Karpas-422 (cell line): ENCODE data around the gene SCN2A. TPM values are rescaled to one million over a fixed set of nuclear protein-coding genes. Genes with fewer than 3 reads are reported as not detected.
"Not testable (repeated sequence)": the region's sequence is repeated elsewhere in the genome, so short reads cannot be mapped to it uniquely, and the experiment has no call there.

Experiments used
- DNase-seq: peaks from one replicate; pipeline ENCODE4 v3.0.0-alpha.2; 2015
- H2AFZ ChIP-seq: fragments of 200-600 bp; sonication (generic); 2 replicates; pipeline ENCODE4 v1.6.1; 2014; ENCODE audit warnings: antibody characterized with exemption, low read length, mixed read lengths
- H3K27ac ChIP-seq: fragments of 200-600 bp; sonication (generic); 2 replicates; pipeline ENCODE4 v1.5.1; 2014; ENCODE audit warnings: mild to moderate bottlenecking, low read length, moderate library complexity
- H3K27me3 ChIP-seq: fragments of 200-600 bp; sonication (generic); 2 replicates; pipeline ENCODE4 v1.6.1; 2014; ENCODE audit warnings: low read length, mixed read lengths
- H3K36me3 ChIP-seq: fragments of 200-600 bp; sonication (generic); 2 replicates; pipeline ENCODE4 v1.6.1; 2014; ENCODE audit warnings: low read length, mixed read lengths; ENCODE audit not compliant: insufficient read depth
- H3K4me1 ChIP-seq: fragments of 200-600 bp; sonication (generic); 2 replicates; pipeline ENCODE4 v1.6.1; 2014; ENCODE audit warnings: mild to moderate bottlenecking, low read length, mixed read lengths
- H3K4me2 ChIP-seq: fragments of 200-600 bp; sonication (generic); 2 replicates; pipeline ENCODE4 v1.6.1; 2014; ENCODE audit warnings: low read length, low read depth, mild to moderate bottlenecking; ENCODE audit not compliant: poor library complexity, severe bottlenecking
- H3K4me3 ChIP-seq: fragments of 200-600 bp; sonication (generic); 2 replicates; pipeline ENCODE4 v1.5.1; 2014; ENCODE audit warnings: mild to moderate bottlenecking, antibody characterized with exemption, low read length, mixed read lengths
- H3K79me2 ChIP-seq: fragments of 200-600 bp; sonication (generic); 2 replicates; pipeline ENCODE4 v1.6.1; 2014; ENCODE audit warnings: mild to moderate bottlenecking, low read length, mixed read lengths
- H3K9ac ChIP-seq: fragments of 200-600 bp; sonication (generic); 2 replicates; pipeline ENCODE4 v1.6.0; 2014; ENCODE audit warnings: low read length
- H3K9me2 ChIP-seq: fragments of 200-600 bp; sonication (generic), shearing (Covaris generic); replicated peaks from 2 replicates; pipeline ENCODE4 v1.6.0; 2014; ENCODE audit warnings: mild to moderate bottlenecking, low read length, moderate library complexity; ENCODE audit not compliant: insufficient read depth
- H3K9me3 ChIP-seq: fragments of 300-700, 200-600 bp; sonication (generic); 2 replicates; pipeline ENCODE4 v1.6.1; 2014; ENCODE audit warnings: low read length, mixed read lengths
- H4K20me1 ChIP-seq: fragments of 200-600 bp; sonication (generic); 2 replicates; pipeline ENCODE4 v1.6.1; 2014; ENCODE audit warnings: mild to moderate bottlenecking, antibody characterized with exemption, low read length, low read depth; ENCODE audit not compliant: insufficient read depth
- total RNA-seq: library from RNA; depleted of rRNA; stranded (reverse); fragments of >200 nt; shearing (Covaris generic); gene quantifications from 2 replicates; pipeline ENCODE4 v1.2.3, GENCODE V29; 2014; ENCODE audit warnings: low replicate concordance

Gene SCN2A
- total RNA-seq, 1 experiment from 2014 or later: 0.75 TPM

DNA sequence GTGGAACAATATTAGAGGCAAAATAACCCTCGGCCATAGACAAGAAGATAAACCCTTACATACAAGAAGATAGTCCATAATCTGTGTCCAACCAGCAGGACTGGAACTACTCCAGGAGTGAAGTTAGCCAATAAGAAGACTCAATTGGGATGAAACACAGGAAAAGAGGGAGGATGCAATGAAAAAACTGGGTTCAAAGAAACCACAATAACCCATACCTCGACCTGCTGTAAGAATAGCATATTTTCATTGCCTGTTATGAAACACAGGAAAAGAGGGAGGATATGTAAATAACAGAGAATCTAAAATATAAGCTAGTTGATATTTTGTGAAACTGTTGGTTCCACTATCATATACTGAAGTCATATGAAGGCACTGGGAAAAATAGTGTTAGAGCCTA is 143.1 kb downstream of the SCN2A start:
- H3K4me1 ChIP-seq: no peaks in the 10 kb centered on the region
- no peak overlapping the region for H3K4me2 ChIP-seq
- no peaks in the 10 kb centered on the region for H3K79me2 ChIP-seq
- H4K20me1 ChIP-seq: no peaks in the 10 kb centered on the region
- H3K27me3 ChIP-seq: no peaks in the 10 kb centered on the region
- no peak overlapping the region for H3K4me3 ChIP-seq
- no peaks in the 10 kb centered on the region for H3K9me3 ChIP-seq
- no peak overlapping the region for H3K9ac ChIP-seq
- H3K27ac ChIP-seq: no peak overlapping the region
- H2AFZ ChIP-seq: no peak overlapping the region
- no peaks in the 10 kb centered on the region for H3K9me2 ChIP-seq
- no peaks in the 10 kb centered on the region for H3K36me3 ChIP-seq
- DNase-seq: no peak

DNA sequence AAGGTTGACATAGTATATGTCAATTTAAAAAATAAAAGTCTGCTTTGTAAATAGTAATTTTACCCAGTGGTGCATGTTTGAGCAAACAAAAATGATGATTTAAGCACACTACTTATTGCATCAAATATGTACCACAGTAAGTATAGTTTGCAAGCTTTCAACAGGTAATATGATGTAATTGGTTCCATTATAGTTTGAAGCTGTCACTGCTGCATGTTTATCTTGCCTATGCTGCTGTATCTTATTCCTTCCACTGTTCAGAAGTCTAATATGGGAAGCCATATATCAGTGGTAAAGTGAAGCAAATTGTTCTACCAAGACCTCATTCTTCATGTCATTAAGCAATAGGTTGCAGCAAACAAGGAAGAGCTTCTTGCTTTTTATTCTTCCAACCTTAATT is 151.7 kb downstream of the SCN2A start:
- no peak overlapping the region for H3K4me2 ChIP-seq
- no peaks in the 10 kb centered on the region for H4K20me1 ChIP-seq
- no peaks in the 10 kb centered on the region for H3K9me3 ChIP-seq
- no peak overlapping the region for H2AFZ ChIP-seq
- H3K27ac ChIP-seq: no peak overlapping the region
- no peak overlapping the region for H3K9ac ChIP-seq
- H3K4me3 ChIP-seq: no peak overlapping the region
- no peaks in the 10 kb centered on the region for H3K4me1 ChIP-seq
- H3K36me3 ChIP-seq: no peaks in the 10 kb centered on the region
- no peaks in the 10 kb centered on the region for H3K9me2 ChIP-seq
- no peaks in the 10 kb centered on the region for H3K79me2 ChIP-seq
- H3K27me3 ChIP-seq: no peaks in the 10 kb centered on the region
- DNase-seq: no peak

DNA sequence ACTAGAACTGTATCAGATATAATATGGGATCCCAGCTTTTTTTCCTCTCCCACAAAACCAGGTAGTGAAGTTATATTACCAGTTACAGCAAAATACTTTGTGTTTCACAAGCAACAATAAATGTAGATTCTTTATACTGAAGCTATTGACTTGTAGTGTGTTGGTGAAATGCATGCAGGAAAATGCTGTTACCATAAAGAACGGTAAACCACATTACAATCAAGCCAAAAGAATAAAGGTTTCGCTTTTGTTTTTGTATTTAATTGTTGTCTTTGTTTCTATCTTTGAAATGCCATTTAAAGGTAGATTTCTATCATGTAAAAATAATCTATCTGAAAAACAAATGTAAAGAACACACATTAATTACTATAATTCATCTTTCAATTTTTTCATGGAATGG is 152.6 kb downstream of the SCN2A start:
- H3K4me3 ChIP-seq: no peak overlapping the region
- no peaks in the 10 kb centered on the region for H3K27me3 ChIP-seq
- no peaks in the 10 kb centered on the region for H4K20me1 ChIP-seq
- H3K9me3 ChIP-seq: no peaks in the 10 kb centered on the region
- no peak overlapping the region for H3K4me2 ChIP-seq
- no peaks in the 10 kb centered on the region for H3K4me1 ChIP-seq
- H3K9me2 ChIP-seq: no peaks in the 10 kb centered on the region
- DNase-seq: no peak
- no peak overlapping the region for H3K9ac ChIP-seq
- H3K79me2 ChIP-seq: no peaks in the 10 kb centered on the region
- H3K27ac ChIP-seq: no peak overlapping the region
- no peak overlapping the region for H2AFZ ChIP-seq
- H3K36me3 ChIP-seq: no peaks in the 10 kb centered on the region

DNA sequence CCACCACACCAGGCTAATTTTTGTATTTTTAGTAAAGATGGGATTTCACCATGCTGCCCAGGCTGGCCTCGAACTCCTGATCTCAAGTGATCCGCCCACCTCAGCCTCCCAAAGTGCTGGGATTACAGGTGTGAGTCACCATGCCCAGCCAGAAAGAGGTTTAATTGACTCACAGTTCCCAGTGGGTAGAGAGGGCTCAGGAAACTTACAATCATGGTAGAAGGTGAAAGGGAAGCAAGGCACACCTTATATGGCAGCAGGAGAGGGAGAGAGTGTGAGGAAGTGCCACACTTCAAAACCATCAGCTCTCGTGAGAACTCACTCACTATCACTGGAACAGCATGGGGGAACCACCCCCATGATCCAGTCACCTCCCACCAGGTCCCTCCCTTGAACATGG is 159.4 kb downstream of the SCN2A start:
- not testable (repeated sequence) for DNase-seq, H3K36me3 ChIP-seq

DNA sequence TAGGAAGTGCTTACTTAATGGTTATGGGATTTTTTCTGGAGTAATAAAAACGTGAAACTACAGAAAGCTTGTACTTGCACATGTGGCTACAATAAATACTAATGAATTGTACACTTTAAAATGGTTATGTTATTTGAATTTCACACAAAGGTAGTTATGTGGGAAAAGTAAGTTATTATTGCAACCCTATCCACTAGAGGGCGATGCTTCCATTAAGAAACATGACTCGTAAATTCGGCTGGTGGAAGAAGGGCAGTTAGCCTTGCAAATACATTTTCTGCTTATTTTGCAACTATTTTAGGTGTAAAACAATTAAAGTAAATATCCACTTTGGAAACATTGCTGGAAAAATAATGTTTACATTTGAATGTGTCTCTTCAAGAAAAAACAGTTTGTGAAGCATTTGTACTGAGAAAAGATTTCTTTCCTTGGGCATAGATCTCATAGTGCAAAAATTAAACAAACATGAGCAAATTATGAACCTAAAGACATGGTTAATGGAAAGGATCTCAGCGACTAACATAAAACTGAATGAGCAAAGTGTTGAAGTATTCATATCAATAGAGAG is 162.2 kb downstream of the SCN2A start:
- DNase-seq: peak; percentile 85
- Histone ChIP-seq H3K4me1 (no peaks in the 10 kb centered on the region), H3K79me2 (no peaks in the 10 kb centered on the region)

More for the DNA sequence above, 159.4 kb downstream of the SCN2A start:
- not testable (repeated sequence) for H4K20me1 ChIP-seq, H3K9me3 ChIP-seq, H3K4me3 ChIP-seq, H3K27me3 ChIP-seq, H3K4me1 ChIP-seq, H3K4me2 ChIP-seq, H3K9ac ChIP-seq, H3K79me2 ChIP-seq, H2AFZ ChIP-seq, H3K27ac ChIP-seq, H3K9me2 ChIP-seq

DNA sequence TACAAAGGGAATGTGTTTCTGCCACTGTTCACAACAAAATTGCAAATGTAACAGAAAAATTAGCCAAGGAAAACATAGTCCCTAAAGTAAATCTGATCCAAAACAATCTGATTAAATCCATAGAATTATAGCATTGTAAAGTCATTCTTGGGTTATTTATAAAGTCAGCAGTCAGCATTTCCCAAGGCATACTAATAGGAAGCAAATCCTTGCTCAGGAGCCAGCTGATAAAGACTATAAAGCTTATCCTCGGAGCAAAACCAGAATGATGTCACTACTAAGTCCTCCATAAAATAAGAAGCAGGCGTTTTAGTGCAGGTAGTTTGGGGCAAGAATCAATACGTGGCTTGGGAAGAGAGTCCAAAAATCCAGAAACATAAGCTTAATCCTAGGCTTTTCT is 162.9 kb downstream of the SCN2A start:
- Histone ChIP-seq H3K27me3 (no peaks in the 10 kb centered on the region), H3K9me3 (no peaks in the 10 kb centered on the region), H3K79me2 (no peaks in the 10 kb centered on the region), H3K9ac (no peak overlapping the region), H3K36me3 (no peaks in the 10 kb centered on the region), H3K4me3 (no peak overlapping the region), H3K4me1 (no peaks in the 10 kb centered on the region), H3K4me2 (no peak overlapping the region), H3K27ac (no peak overlapping the region), H3K9me2 (no peaks in the 10 kb centered on the region), H4K20me1 (no peaks in the 10 kb centered on the region), H2AFZ (no peak overlapping the region)
- DNase-seq: no peak

More for the DNA sequence above, 162.2 kb downstream of the SCN2A start:
- H3K9me2 ChIP-seq: no peaks in the 10 kb centered on the region
- H3K4me3 ChIP-seq: no peak overlapping the region
- no peaks in the 10 kb centered on the region for H3K27me3 ChIP-seq
- H4K20me1 ChIP-seq: no peaks in the 10 kb centered on the region
- H3K9ac ChIP-seq: no peak overlapping the region
- H3K36me3 ChIP-seq: no peaks in the 10 kb centered on the region
- H3K4me2 ChIP-seq: no peak overlapping the region
- H2AFZ ChIP-seq: no peak overlapping the region
- no peak overlapping the region for H3K27ac ChIP-seq
- H3K9me3 ChIP-seq: no peaks in the 10 kb centered on the region

DNA sequence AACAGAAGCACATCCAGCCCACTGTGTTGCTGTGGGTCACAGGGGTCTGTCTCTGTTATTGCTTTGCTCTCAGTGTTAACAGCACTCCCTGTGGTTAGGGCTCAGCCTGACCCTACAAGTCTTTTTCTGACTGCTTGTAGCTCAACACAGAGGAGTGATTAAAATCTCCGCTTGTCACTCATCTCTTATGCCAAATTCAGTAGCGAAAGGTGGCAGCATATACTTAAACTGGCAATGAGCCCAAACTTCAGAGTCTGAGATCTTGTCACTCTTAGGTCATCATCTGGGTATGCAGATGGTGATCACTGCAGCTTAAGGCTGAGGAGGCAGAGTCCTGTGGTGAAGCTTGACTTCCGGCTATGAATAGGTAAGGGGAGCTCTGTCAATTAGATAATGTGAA is 167.0 kb downstream of the SCN2A start:
- Histone ChIP-seq H3K4me2 (no peak overlapping the region), H3K4me3 (no peak overlapping the region), H3K36me3 (no peaks in the 10 kb centered on the region), H3K27ac (no peak overlapping the region), H3K9me3 (no peaks in the 10 kb centered on the region), H3K4me1 (no peaks in the 10 kb centered on the region), H3K79me2 (no peaks in the 10 kb centered on the region), H4K20me1 (no peaks in the 10 kb centered on the region), H3K9me2 (no peaks in the 10 kb centered on the region), H3K9ac (no peak overlapping the region), H2AFZ (no peak overlapping the region), H3K27me3 (no peaks in the 10 kb centered on the region)
- no peak for DNase-seq

DNA sequence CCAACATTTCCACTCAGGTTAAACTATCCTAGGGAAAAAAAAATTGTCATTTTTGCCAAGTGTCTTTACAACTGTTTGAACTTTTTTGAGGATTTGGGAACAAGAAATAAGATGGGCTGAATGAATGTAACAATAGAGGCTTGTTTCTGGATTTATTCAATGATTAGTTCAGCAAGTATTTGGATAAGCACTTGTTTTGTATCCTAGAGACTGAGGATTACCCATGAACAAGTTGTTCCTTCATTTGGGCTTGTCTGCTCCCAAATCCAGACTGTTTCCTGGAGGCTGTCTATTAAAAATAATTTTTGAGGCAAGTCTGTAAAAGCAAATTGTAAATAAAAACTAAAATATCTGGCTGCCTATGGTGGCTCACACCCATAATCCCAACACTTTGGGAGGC is 168.3 kb downstream of the SCN2A start:
- no peaks in the 10 kb centered on the region for H3K9me3 ChIP-seq
- H3K9ac ChIP-seq: no peak overlapping the region
- no peaks in the 10 kb centered on the region for H4K20me1 ChIP-seq
- no peaks in the 10 kb centered on the region for H3K36me3 ChIP-seq
- no peak overlapping the region for H3K4me3 ChIP-seq
- H3K27ac ChIP-seq: no peak overlapping the region
- H3K4me1 ChIP-seq: no peaks in the 10 kb centered on the region
- no peaks in the 10 kb centered on the region for H3K27me3 ChIP-seq
- H3K9me2 ChIP-seq: no peaks in the 10 kb centered on the region
- no peak overlapping the region for H3K4me2 ChIP-seq
- H3K79me2 ChIP-seq: no peaks in the 10 kb centered on the region
- no peak for DNase-seq
- H2AFZ ChIP-seq: no peak overlapping the region

DNA sequence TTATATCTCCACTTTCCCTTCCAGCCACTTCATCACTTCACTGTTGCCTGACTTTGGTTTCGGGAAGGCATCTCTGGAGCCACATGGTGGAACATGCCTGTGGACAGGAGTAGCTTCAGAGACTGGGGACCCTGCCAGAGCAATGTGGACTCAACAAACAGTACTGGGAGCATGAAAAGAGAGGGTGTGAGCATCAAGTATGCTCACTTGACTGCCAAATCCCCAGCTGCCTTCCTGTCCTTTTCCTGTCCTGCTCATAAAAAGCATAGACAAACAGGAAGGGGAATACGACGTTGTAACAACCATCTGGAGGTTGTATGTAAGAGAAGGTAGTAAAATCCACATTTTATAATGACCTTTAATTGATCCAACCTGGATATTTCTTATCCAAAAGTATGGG is 169.0 kb downstream of the SCN2A start:
- no peaks in the 10 kb centered on the region for H3K9me2 ChIP-seq
- no peak overlapping the region for H3K27ac ChIP-seq
- no peaks in the 10 kb centered on the region for H4K20me1 ChIP-seq
- H3K4me2 ChIP-seq: no peak overlapping the region
- no peak overlapping the region for H3K4me3 ChIP-seq
- no peak overlapping the region for H3K9ac ChIP-seq
- DNase-seq: no peak
- H3K9me3 ChIP-seq: no peaks in the 10 kb centered on the region
- H2AFZ ChIP-seq: no peak overlapping the region
- no peaks in the 10 kb centered on the region for H3K4me1 ChIP-seq
- no peaks in the 10 kb centered on the region for H3K27me3 ChIP-seq
- H3K36me3 ChIP-seq: no peaks in the 10 kb centered on the region
- no peaks in the 10 kb centered on the region for H3K79me2 ChIP-seq
